Stimulated activated CD8-positive, alpha-beta memory T cell treated with anti-CD3 and anti-CD28 coated beads, Interleukin-12 subunit alpha, Interleukin-12 subunit beta, amount 100 ng/mL, for 4 hours (primary cell): Measurements from ENCODE around the gene DNASE1L1.

Source experiments
- DNase-seq: peaks from one replicate; pipeline ENCODE4 v3.0.0-alpha.2; 2020; ENCODE audit warnings: low read depth

Gene DNASE1L1

DNA sequence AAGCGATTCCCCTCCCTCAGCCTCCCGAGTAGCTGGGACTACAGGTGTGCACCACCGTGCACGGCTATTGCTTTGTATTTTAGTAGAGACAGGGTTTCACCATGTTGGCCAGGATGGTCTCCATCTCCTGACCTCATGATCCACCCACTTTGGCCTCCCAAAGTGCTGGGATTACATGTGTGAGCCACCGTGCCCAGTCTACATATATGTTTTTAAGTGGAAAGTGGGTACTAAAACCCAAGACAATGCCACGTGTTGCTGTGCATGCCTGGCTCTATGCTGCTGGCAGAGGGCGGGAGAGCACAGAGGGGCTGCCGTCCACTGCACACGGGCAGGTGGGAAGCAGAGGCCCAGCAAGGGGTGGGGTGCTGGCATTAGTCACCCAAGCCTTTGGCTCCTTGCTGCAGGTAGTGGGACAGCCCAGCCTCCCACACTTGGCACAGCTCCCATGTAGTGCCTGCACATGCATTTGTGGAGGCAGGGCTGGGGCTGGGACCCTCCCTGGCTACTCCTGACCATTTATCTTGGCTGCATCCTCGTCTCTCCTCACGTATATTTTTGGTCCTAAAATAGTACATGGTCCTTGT, 26.5 kb downstream of the DNASE1L1 start:
- no peak for DNase-seq

DNA sequence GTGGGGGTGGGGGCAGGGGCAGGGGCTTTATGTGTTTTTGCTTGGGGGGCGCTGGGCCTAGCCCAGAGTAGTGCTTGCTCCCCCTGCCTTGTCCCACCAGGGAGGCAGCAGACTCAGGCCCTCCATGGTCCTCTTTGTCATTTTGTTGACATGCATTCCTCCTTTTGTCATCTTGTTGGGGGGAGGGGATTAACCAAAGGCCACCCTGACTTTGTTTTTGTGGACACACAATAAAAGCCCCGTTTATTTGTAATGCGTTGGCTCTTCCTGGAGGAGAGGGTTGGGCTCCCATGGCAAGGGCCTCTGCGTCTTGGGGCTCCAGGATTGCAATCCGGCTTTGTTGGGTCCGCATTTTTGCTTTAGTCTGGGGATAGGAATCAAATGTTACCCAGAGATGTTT, 27.8 kb downstream of the DNASE1L1 start:
- no peak for DNase-seq

DNA sequence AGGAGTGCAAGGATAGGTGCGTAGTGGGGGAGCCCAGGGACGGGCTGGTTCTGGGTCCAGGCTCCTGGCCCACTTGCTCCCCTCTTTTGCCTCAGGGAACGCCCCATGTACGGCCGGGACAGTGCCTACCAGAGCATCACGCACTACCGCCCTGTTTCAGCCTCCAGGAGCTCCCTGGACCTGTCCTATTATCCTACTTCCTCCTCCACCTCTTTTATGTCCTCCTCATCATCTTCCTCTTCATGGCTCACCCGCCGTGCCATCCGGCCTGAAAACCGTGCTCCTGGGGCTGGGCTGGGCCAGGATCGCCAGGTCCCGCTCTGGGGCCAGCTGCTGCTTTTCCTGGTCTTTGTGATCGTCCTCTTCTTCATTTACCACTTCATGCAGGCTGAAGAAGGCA, 28.3 kb downstream of the DNASE1L1 start:
- no peak for DNase-seq

DNA sequence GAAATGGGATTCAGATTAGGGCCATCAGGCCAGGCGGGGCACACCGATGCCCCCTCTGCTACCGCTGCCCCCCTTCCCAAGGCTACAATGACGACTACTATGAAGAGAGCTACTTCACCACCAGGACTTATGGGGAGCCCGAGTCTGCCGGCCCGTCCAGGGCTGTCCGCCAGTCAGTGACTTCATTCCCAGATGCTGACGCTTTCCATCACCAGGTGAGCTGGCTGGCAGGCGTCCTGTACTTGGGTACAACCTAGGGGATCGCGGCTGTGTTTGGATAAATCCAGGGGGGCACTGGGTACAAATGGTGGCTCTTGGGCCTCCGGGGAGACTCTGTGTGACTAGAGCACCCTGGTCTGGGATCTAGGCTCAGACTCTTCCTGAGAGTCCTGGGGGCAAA, 28.9 kb downstream of the DNASE1L1 start:
- no peak for DNase-seq

DNA sequence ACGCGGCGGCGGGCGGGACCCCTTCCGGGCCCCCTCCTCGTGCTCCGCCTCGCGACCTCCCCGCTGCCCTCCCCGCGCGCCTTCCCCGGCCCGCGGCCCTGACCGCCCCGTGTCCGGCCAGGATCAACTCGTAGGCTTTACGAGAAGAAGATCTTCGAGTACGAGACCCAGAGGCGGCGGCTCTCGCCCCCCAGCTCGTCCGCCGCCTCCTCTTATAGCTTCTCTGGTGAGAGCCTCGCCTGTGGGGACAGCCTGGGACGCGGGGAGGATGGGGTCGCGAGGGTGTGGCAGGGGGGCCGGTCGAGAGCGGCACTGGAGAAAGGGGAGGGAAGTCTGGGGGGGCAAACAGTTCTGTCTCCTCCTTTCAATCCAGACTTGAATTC, 29.5 kb downstream of the DNASE1L1 start:
- DNase-seq = no peak

DNA sequence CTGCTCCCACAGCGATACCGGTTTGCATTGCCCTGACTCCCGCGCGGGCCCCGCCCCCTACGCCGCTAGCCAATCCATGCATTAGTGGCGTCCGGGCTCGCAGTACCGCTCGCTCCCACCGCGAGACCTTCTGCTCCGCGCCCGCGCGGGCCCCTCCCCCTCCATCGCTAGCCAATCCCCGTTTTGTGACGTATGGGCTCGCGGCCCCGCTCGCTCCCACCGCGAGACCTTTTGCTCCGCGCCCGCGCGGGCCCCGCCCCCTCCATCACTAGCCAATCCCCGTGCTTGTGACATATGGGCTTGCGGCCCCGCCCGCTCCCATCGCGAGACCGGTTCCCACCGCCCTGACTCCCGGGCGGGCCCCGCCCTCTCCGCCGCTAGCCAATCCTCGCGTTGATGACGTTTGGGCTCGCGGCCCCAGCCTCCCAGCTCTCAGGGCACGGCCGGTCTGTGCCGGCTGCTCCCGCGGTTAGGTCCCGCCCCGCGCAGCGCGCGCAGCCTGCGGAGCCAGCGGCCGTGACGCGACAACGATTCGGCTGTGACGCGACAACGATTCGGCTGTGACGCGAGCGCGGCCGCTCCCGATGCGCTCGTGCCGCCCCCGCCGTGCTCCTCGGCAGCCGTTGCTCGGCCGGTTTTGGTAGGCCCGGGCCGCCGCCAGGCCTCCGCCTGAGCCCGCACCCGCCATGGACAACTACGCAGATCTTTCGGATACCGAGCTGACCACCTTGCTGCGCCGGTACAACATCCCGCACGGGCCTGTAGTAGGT, 30.1 kb downstream of the DNASE1L1 start, which contains the start of gene EMD:
TSS of gene EMD (plus strand) at position 497 of the 770 bp plus-strand sequence. CDS start at position 687, 190 bp downstream.
- peak; percentile 92 for DNase-seq

DNA sequence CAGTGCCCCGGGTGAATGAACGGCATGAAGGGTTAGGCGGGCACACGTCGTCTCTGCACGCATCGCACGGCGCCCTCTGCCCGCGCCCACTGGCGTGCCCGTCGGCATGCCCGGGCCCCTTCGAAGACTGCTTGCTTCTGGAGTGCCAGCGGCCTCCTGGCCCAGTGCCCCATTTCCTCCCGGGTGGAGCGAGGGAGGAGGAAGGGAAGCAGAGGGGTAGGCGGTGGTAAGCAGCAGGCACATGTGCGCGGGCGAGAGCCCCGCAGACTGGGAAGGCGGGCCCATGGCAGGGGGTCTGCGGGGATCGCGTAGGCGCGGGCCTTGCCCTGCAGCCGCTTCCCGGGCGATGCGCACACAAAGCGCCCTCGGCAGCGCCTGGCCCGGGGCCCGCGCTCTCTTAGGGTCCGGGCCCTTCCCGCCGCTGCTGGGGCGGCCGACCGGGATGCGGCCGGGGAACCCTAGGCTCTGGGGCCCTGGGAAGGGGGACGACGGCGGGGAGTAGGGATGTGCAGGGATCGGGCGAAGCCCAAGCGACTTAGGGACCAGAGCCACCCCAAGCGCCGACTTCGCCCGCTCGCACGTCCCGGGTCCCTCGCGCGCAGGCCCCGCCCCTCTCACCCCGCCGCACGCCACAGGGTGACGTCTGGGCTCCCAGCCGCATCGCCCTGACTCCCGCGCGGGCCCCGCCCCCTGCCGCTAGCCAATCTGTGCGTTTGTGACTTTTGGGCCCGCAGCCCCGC, 30.8 kb downstream of the DNASE1L1 start:
- DNase-seq = no peak

DNA sequence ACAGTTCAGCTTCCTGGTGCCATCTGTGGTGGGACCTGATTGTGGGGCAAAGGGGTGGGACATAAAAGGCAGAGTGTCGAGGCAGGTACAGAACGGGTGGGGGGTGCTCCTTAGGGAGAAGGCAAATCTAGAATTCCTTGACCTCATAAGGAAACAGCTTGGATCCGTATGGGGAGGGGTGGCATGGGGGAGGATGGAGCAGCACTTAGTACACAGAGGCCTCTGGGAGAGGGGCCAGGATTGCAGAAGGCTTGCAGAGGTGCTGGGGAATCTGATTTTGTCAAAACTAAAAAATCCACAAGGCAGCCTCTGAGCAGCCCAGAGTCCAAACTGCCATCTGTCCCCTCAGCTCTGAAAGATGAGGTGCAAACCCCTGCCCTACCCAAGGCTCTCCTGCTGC, 32.3 kb downstream of the DNASE1L1 start:
- no peak for DNase-seq

DNA sequence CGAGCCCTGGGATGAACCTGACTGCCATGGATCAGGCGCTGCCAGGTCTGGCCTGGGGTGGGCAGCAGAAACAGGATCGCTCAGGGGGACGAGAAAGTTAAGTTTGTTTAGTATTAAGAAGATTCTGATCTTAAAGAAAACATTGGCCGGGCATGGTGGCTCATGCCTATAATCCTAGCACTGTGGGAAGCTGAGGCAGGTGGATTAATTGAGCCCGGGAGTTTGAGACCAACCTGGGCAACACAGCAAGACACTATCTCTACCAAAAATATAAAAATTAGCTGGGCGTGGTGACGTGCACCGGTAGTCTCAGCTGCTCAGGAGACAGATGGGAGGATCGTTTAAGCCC, 33.9 kb downstream of the DNASE1L1 start:
- no peak for DNase-seq

DNA sequence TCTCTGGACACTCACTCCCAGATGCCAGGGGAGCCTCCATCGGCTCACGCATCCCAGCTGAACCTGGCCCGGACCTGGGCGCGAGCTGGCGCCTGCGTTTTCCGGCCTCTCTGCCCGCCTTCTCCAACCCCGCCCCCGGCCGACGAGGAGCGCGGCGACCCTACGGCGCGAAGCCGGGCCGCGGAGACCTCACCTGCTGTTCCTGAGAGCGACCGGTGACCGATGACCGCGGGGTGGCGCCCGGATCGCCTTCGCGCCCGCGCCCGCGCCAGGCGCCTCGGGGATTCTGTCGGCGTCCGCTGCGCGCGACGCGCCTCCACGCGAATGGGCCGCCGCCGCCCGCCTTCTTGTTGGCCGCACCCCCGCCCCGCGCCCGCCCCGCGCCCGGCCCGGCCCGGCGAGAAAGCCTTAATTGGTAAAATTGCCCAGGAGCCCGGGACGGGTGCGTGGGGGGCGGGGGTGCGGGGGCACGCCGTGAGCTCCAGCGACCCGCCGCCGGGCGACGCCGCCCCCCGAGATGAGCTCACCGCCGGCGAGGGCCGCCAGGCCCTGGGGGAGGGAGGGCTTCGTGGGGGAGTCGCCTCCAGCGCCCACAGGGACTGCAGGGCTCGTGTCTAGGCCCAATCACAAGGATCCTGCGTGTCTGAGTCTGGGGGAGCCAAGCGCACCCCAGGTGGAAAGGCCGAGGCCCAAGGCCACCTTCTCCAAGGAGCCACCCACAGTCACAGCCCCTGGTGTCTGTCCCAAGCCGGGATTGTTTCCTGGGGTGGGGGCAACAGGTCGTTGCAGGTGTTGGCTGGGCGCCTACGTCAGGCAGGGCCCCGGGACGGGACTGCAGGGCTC, 34.5 kb downstream of the DNASE1L1 start, which contains the start of gene FLNA:
TSS of gene FLNA (minus strand) at position 322 of the 843 bp plus-strand sequence. CDS start 3,389 bp downstream, outside the sequence.
- DNase-seq = peak; percentile 33

DNA sequence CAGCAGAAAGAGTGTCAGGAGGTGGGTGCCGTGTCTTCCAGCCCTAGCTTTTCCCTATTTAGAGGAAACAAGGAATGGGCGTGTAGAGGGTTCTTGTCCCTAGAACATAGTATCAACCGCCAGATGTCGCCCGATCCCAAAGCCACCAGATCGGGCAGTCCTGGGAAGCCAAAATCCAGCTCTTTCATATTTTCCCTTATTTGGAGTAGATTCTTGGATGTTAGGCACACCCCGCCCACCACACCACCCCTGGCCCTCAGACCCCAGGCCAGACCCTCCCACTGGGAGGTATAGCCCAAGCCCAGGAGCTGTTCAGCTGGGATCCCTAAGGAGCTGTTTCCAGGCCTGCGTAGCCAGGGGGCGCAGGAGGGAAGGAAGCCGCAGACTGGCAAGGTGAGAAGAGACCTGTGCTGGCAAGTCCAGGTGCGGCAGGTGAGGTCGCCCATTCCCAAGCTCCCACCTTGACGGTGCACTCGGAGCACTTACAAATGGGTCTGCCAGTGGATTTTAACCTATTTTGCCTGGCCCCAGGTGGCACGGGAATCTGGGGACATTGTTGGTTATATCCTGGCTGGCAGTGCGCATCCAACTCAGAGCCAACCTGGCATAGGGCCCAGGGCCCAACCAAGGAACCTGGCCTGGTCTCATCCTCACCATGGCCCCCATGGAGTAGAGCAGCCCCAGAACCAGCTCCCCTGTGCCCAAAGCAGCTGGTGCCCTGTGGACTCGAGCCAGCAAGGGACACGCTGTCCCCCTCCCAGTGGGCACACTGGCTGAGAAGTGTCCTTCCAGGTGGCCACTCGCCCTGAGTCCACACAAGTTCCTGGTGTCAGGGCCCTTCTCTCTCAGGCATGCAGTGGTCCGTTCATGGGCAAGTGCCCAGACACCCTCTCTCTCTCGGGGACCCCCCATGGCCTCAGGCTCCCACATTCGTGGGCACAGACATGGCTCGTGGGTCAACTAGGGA, 35.4 kb downstream of the DNASE1L1 start:
- DNase-seq = no peak

DNA sequence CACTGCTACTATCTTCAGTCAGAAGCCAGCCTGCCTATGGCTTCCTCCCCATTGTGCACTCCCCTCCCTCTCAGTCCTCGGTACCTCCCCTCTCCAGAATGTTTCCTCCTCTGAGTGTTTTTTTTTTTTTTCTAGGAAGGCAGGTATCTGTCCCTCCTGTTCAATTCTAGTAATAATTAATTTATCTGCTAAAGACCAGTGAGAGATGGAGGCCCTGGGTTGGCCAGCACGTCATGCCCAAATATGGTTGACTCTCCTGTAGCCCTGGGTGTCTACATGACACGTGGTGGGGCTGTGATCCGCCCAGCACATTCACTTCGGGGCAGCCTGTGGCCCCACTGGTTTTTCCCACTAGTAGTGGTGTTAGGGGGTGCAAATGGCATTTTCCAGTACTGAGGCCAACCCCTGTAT, 36.4 kb downstream of the DNASE1L1 start:
- no peak for DNase-seq

DNA sequence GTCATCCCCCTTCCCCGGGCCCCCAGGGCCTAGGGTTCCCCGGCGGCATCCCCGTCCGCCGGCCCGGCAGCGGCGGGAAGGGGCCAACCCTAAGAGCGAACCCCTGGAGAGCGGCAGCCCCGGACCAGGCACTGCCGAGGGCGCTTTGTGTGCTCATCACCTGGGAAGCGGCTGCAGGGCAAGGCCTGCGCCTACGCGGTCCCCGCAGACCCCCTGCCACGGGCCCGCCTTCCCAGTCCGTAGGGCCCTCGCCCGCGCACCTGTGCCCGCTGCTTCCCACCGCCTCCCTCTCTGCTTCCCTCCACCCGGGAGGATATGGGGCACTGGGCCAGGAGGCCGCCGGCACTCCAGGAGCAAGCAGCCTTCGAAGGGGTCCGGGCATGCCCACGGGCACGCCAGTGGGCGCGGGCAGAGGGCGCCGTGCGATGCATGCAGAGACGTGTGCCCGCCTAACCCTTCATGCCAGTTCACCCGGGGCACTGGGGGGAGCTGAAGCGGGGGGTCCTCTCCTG, 37.2 kb downstream of the DNASE1L1 start:
- no peak for DNase-seq

DNA sequence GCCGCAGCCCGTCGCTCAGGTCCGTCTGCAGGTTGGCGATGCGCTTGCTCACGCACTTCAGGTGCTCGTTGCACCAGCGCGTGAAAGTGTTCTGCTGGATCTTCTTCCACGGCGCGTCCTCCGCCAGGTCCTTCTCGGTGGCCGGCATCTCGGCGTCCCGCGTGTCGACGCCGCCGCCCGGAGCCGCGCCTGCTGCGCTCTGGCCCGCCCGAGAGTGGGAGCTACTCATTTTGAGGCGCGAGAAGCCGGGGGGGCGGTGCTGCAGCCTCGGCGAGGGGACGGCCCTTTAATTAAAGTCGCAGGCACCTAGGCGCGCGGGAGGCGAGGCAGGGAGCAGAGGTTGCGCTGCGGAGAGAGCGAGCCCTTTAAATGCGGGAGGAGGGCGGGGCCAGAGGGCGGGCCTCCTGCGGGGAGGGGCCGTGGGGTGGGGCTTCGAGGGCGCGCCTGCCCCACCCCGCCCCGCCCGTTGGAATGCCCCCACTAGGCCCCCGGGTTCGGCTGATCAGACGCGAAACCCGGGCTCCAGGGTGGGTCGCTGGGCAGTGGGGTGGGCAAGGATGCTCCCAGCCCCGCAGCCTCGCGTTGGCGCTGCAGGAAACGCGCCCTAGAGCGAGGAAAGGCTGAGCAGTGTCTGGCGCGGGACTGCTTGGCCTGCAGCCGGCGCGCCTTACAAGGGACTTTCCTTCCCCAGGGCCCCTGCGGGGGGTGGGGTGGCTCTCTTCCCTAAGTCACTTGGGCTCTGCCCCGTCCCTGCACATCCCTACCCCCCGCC, 37.9 kb downstream of the DNASE1L1 start:
- DNase-seq = peak; percentile 80

DNA sequence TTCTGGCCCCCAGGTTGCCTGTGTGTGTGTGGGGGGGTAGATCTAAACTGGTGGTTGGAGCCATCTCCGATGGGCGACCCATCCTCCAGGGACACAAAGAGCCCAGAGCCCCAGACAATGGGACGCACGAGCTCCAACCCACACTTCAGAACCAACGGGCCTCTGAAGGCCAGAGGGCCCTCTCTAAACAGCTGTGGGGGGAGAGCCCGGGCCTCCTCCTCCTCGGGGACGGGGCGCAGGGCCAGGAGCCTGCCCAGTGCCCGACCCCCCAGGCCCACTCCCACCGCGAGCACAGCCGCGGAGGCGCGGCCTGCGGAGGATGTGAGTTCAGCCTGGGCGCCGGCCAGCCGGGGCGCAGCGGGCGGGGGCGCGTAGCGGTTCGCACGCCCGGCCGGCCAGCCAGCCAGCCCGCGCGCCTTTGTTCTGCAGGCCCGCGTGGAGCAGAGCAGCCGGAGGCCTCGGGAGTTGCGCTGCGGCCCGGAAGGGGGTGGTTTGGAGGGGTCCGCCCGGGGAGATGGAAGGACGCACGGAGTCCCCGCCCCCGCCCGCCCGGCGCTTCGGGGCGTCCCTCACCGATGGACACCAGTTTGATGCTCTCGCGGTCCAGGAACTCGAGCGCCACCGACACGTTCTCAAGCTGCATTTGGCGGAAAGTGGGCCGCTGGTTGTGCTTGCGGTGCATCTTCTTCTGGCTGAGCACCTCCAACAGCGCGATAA, 38.6 kb downstream of the DNASE1L1 start:
- no peak for DNase-seq

DNA sequence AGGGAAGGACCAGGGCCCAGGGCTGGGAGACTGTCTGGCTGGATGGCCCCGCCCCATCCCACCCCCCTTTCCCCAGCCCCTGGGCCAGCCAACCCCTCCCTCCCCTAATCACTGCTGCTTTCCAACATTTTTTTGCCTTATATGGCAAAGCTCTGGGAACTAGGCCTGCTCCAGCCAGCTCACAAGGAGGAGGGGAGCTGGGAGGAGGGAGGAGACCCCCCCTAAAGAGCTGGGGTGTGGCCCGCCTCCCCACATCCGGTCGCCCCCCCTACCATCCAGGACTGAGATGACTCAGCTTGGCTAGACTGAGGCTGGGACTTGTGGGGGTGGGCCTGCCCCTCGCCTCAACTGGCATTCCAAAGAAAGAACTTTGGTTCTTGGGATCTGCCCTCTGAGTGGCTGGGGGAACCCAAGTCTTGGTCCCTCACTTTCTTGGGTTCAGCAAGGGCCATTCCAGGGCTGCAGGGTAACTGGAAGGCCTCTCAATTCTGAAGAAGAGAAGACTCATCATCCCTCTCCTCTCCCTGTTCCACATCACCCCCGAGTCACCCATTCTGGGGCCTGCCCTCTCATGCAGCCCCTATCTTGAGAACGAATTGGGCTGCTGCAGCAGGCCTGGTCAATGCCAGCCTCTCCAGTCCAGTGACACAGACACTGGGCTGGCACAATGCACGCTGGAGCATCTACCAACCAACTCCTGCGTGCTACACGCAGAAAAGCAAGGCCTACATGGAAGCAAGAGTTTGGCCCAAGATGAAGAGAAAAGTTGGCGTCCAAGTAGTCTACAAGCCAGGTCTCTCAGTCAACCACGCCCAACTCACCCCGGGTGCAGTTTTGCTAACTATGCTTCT, 39.4 kb downstream of the DNASE1L1 start:
- peak; percentile 61 for DNase-seq

DNA sequence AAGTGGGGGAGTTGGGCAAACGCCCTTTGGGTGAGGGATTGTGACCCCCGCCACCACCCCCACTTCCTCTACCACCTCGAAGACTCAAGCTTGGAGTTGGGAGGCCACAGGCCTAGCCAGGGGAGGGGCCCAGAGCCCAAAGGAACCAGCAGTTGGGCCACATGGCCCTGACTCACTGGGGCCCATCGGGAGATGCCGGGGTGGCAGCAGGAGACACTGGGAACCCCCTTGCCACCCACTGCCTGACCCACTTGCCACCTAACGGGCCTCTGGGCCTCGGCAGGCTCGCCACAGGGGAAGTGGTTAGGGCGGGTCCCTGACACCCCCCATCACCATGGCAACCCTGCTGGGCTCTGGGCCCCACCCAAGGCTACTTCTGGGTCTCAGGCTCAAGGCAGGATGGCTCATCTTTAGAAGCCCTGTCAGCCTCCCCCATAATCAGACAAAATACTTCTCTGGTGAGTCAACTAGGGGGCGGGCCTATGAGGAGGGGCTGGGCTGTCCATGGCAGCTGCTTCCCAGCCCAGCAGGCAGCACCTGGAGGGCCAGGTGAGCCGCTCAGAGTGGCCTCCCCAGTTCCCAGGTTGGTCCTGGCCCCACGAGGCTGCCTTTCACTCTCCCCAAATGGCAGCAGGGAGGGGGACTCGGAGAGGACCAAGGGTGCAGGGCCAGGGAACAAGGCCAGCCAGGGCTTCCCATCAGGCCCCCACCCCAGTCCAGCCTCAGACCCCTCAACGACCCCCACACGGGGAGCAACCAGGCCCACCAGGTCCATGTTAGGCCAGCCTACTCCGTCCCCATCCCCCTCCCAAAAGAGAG, 40.2 kb downstream of the DNASE1L1 start:
- peak; percentile 92 for DNase-seq
